HEK293 (cell line): Measurements from ENCODE around the gene CYB561D2.

ENCODE experiments used
- CTCF ChIA-PET: fragments of 350-600 bp; formaldehyde crosslinking; extraction: SDS; loops from one replicate; lab custom pipeline; 2021; ENCODE audit warnings: antibody characterized with exemption; lab: Yijun Ruan, JAX
- POLR2A ChIA-PET: fragments of 300-600 bp; formaldehyde crosslinking; extraction: SDS; loops from one replicate; lab custom pipeline; 2020; ENCODE audit warnings: antibody characterized with exemption, inconsistent platforms; lab: Yijun Ruan, JAX
- H3K27ac ChIP-seq: fragments of 200-500 bp; sonication (Bioruptor generic); 2 replicates; pipeline ENCODE4 v1.5.1; 2014; ENCODE audit warnings: low read depth, low read length, control low read depth, inconsistent platforms; ENCODE audit errors: extremely low read depth
- H3K36me3 ChIP-seq, 2 experiments: fragments of 200-500 bp in 1 of 2; sonication (Bioruptor generic) in 1 of 2; 1 replicate in 1 of 2; 2 replicates in 1 of 2; pipeline ENCODE4 v1.5.1; 2014 to 2017; ENCODE audit warnings: inconsistent platforms in 2 of 2, low read length in 2 of 2; ENCODE audit not compliant: control insufficient read depth in 2 of 2, insufficient read depth in 1 of 2
- H3K4me1 ChIP-seq: fragments of 200-500 bp; sonication (Bioruptor generic); 2 replicates; pipeline ENCODE4 v1.5.1; 2014; ENCODE audit warnings: mild to moderate bottlenecking, low read length, inconsistent platforms; ENCODE audit not compliant: control insufficient read depth, insufficient read depth
- H3K4me3 ChIP-seq: 2 replicates; pipeline ENCODE4 v1.5.1; 2011; ENCODE audit warnings: low read depth, mild to moderate bottlenecking, control low read depth, low read length, moderate library complexity
- H3K9me3 ChIP-seq: fragments of 200-500 bp; sonication (Bioruptor generic); 2 replicates; pipeline ENCODE4 v1.5.1; 2014; ENCODE audit warnings: low read depth, low read length, inconsistent platforms; ENCODE audit not compliant: control insufficient read depth, insufficient read depth
- GLIS1 ChIP-seq: fragments of 450-650 bp; formaldehyde crosslinking; IDR thresholded peaks from 2 replicates; pipeline ENCODE4 v1.5.1; 2016; ENCODE audit warnings: missing biosample characterization, missing genetic modification characterization
- HOXD13 ChIP-seq: sonication (generic); formaldehyde crosslinking; IDR thresholded peaks from 2 replicates; pipeline ENCODE4 v1.8.0; 2022; ENCODE audit warnings: missing genetic modification reagents, borderline replicate concordance
- KLF7 ChIP-seq: fragments of 450-650 bp; formaldehyde crosslinking; IDR thresholded peaks from 2 replicates; pipeline ENCODE4 v1.5.1; 2016; ENCODE audit warnings: missing biosample characterization, missing genetic modification characterization, borderline replicate concordance
- TRIM28 ChIP-seq: IDR thresholded peaks from 2 replicates; pipeline ENCODE4 v1.6.1; 2011; ENCODE audit warnings: low read length, control low read depth, borderline replicate concordance
- ZIC2 ChIP-seq: fragments of 450-650 bp; formaldehyde crosslinking; IDR thresholded peaks from 2 replicates; pipeline ENCODE4 v1.5.1; 2016; ENCODE audit warnings: missing biosample characterization, missing genetic modification characterization
- ZNF140 ChIP-seq: fragments of 450-650 bp; formaldehyde crosslinking; IDR thresholded peaks from 2 replicates; pipeline ENCODE4 v1.5.1; 2016; ENCODE audit warnings: missing biosample characterization, missing genetic modification characterization
- ZNF239 ChIP-seq: fragments of 450-650 bp; formaldehyde crosslinking; IDR thresholded peaks from 2 replicates; pipeline ENCODE4 v1.5.1; 2016; ENCODE audit warnings: missing biosample characterization, missing genetic modification characterization
- ZNF302 ChIP-seq: fragments of 450-650 bp; formaldehyde crosslinking; IDR thresholded peaks from 2 replicates; pipeline ENCODE4 v1.5.1; 2016; ENCODE audit warnings: missing biosample characterization, missing genetic modification characterization, low read depth
- ZNF391 ChIP-seq: fragments of 450-650 bp; formaldehyde crosslinking; IDR thresholded peaks from 2 replicates; pipeline ENCODE4 v1.5.1; 2016; ENCODE audit warnings: low read depth, missing biosample characterization, missing genetic modification characterization, borderline replicate concordance
- ZNF658 ChIP-seq: fragments of 450-650 bp; formaldehyde crosslinking; IDR thresholded peaks from 2 replicates; pipeline ENCODE4; 2016; ENCODE audit warnings: missing biosample characterization, missing genetic modification characterization
- ZNF701 ChIP-seq: fragments of 450-650 bp; formaldehyde crosslinking; IDR thresholded peaks from 2 replicates; pipeline ENCODE4 v1.5.1; 2016; ENCODE audit warnings: missing biosample characterization, missing genetic modification characterization
- ZNF785 ChIP-seq: fragments of 450-650 bp; formaldehyde crosslinking; IDR thresholded peaks from 2 replicates; pipeline ENCODE4 v1.5.1; 2016; ENCODE audit warnings: missing biosample characterization, missing genetic modification characterization
- TF ChIP-seq, protein P1 (sequence below): fragments of 450-650 bp; formaldehyde crosslinking; IDR thresholded peaks from 2 replicates; pipeline ENCODE4 v1.5.1; 2016; ENCODE audit warnings: missing biosample characterization, missing genetic modification characterization, borderline replicate concordance
- TF ChIP-seq, protein P2 (sequence below): fragments of 450-650 bp; formaldehyde crosslinking; IDR thresholded peaks from 2 replicates; pipeline ENCODE4 v1.5.1; 2017; ENCODE audit warnings: missing biosample characterization, missing genetic modification characterization
- TF ChIP-seq, protein P3 (sequence below): fragments of 450-650 bp; formaldehyde crosslinking; IDR thresholded peaks from 2 replicates; pipeline ENCODE4 v1.5.1; 2016; ENCODE audit warnings: missing biosample characterization, missing genetic modification characterization, low read depth
- TF ChIP-seq, protein P4 (sequence below): fragments of 450-650 bp; formaldehyde crosslinking; IDR thresholded peaks from 2 replicates; pipeline ENCODE4 v1.5.1; 2016; ENCODE audit warnings: missing biosample characterization, missing genetic modification characterization

CYB561D2 gene

DNA sequence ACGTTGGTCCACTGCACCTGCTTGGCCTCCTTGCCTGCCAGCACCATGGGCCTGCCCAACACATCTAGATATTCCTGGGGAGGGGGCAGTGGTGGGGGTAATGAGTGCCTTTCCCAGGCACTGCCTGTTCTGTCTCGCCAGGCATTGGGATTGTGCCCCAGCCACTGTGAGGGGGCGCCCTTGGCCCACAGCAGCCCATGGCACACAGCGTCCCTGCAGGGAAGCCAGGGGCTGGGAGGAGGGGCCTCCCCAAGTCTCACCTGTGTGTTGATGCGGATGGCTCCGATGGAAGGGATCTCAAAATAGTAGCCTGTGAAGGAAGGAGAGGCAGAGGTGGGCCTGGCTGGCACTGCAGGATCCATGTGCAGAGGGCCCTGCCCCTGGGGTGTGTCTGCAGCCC, 27.4 kb downstream of the CYB561D2 start:
- TF ChIP-seq HOXD13 (CRISPR knock-in tag) (no peak), ZNF302 (no peak), KLF7 (tag by site-specific recombination) (no peak), ZNF701 (no peak), ZNF658 (tag by site-specific recombination) (no peak), ZNF391 (tag by site-specific recombination) (no peak)
- TF ChIP-seq, protein P1, sequence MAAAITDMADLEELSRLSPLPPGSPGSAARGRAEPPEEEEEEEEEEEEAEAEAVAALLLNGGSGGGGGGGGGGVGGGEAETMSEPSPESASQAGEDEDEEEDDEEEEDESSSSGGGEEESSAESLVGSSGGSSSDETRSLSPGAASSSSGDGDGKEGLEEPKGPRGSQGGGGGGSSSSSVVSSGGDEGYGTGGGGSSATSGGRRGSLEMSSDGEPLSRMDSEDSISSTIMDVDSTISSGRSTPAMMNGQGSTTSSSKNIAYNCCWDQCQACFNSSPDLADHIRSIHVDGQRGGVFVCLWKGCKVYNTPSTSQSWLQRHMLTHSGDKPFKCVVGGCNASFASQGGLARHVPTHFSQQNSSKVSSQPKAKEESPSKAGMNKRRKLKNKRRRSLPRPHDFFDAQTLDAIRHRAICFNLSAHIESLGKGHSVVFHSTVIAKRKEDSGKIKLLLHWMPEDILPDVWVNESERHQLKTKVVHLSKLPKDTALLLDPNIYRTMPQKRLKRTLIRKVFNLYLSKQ (tag by site-specific recombination), result no peak
- ChIA-PET POLR2A (no interaction called here), CTCF (no interaction called here)
- no peaks in the 10 kb centered on the region for H3K36me3 ChIP-seq
- no peaks in the 10 kb centered on the region for H3K4me1 ChIP-seq
- no peak overlapping the region for H3K27ac ChIP-seq
- H3K4me3 ChIP-seq, result no peak overlapping the region
- no peaks in the 10 kb centered on the region for H3K9me3 ChIP-seq

DNA sequence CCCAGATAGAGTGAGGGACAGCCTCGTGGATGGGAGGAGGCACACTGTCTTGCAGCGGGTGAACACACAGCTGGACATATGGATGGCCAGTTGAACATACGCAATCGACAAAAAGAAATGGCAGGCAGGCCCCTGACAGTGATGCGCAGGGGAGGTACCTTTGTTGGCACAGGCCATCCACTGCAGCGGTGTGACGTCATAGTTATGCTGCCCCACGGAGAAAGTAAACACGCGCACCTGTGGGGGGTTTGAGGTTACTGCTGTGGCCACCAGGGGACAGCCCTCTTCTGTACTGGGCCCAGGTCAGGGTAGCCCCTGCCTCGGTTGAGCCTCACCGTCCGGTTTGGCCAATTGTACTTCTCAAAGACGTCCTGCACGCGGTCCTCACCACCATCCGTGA, 28.1 kb downstream of the CYB561D2 start:
- H3K27ac ChIP-seq, result no peak overlapping the region
- H3K9me3 ChIP-seq, result no peaks in the 10 kb centered on the region
- TF ChIP-seq, protein P2, sequence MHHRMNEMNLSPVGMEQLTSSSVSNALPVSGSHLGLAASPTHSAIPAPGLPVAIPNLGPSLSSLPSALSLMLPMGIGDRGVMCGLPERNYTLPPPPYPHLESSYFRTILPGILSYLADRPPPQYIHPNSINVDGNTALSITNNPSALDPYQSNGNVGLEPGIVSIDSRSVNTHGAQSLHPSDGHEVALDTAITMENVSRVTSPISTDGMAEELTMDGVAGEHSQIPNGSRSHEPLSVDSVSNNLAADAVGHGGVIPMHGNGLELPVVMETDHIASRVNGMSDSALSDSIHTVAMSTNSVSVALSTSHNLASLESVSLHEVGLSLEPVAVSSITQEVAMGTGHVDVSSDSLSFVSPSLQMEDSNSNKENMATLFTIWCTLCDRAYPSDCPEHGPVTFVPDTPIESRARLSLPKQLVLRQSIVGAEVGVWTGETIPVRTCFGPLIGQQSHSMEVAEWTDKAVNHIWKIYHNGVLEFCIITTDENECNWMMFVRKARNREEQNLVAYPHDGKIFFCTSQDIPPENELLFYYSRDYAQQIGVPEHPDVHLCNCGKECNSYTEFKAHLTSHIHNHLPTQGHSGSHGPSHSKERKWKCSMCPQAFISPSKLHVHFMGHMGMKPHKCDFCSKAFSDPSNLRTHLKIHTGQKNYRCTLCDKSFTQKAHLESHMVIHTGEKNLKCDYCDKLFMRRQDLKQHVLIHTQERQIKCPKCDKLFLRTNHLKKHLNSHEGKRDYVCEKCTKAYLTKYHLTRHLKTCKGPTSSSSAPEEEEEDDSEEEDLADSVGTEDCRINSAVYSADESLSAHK (tag by site-specific recombination), result no peak
- no peak for TF ChIP-seq ZNF785 (tag by site-specific recombination)
- no peak for TF ChIP-seq ZNF239 (tag by site-specific recombination)
- no peak for TF ChIP-seq ZNF140 (tag by site-specific recombination)
- TF ChIP-seq GLIS1 (tag by site-specific recombination), result 0 out of 2 replicates have a peak, but pooled peaks have one; percentile 22
- peak; percentile 70 for TF ChIP-seq ZIC2
- TF ChIP-seq TRIM28, result no peak
- TF ChIP-seq, protein P3, sequence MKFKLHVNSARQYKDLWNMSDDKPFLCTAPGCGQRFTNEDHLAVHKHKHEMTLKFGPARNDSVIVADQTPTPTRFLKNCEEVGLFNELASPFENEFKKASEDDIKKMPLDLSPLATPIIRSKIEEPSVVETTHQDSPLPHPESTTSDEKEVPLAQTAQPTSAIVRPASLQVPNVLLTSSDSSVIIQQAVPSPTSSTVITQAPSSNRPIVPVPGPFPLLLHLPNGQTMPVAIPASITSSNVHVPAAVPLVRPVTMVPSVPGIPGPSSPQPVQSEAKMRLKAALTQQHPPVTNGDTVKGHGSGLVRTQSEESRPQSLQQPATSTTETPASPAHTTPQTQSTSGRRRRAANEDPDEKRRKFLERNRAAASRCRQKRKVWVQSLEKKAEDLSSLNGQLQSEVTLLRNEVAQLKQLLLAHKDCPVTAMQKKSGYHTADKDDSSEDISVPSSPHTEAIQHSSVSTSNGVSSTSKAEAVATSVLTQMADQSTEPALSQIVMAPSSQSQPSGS (tag by site-specific recombination), result 0 out of 2 replicates have a peak, but pooled peaks have one; percentile 31
- TF ChIP-seq, protein P4, sequence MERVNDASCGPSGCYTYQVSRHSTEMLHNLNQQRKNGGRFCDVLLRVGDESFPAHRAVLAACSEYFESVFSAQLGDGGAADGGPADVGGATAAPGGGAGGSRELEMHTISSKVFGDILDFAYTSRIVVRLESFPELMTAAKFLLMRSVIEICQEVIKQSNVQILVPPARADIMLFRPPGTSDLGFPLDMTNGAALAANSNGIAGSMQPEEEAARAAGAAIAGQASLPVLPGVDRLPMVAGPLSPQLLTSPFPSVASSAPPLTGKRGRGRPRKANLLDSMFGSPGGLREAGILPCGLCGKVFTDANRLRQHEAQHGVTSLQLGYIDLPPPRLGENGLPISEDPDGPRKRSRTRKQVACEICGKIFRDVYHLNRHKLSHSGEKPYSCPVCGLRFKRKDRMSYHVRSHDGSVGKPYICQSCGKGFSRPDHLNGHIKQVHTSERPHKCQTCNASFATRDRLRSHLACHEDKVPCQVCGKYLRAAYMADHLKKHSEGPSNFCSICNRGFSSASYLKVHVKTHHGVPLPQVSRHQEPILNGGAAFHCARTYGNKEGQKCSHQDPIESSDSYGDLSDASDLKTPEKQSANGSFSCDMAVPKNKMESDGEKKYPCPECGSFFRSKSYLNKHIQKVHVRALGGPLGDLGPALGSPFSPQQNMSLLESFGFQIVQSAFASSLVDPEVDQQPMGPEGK (tag by site-specific recombination), result no peak
- H3K4me3 ChIP-seq, result no peak overlapping the region
- H3K4me1 ChIP-seq, result no peaks in the 10 kb centered on the region
- CTCF ChIA-PET, result interaction anchor here (0.6 kb wide), 1 partner anchor 144 kb away, joined by 3 read pairs; no protein-coding TSS in a partner anchor
- no peaks in the 10 kb centered on the region for H3K36me3 ChIP-seq
- POLR2A ChIA-PET, result no interaction called here
